ENCODE measurements around the gene FAM210A.

Gene FAM210A

GRCh38 chr18:13620818-13621445 lies 105.4 kb downstream of the FAM210A start:
- DNase-seq, result no peak

GRCh38 chr18:13620206-13620672 lies 106.1 kb downstream of the FAM210A start:
- DNase-seq, result no peak

GRCh38 chr18:13619505-13620205 lies 106.7 kb downstream of the FAM210A start:
- DNase-seq, result no peak

GRCh38 chr18:13618760-13619438 lies 107.5 kb downstream of the FAM210A start:
- no peak for DNase-seq

- DNase-seq, result no peak
Observed at GRCh38 chr18:13617826-13618515, 108.4 kb downstream of the FAM210A start.

GRCh38 chr18:13616525-13617035 lies 109.8 kb downstream of the FAM210A start:
- no peak for DNase-seq

GRCh38 chr18:13616041-13616440 lies 110.3 kb downstream of the FAM210A start:
- no peak for DNase-seq

GRCh38 chr18:13615432-13615861 lies 110.9 kb downstream of the FAM210A start:
- DNase-seq, result no peak

GRCh38 chr18:13614641-13615288 lies 111.6 kb downstream of the FAM210A start:
- no peak for DNase-seq

- no peak for DNase-seq
Observed at GRCh38 chr18:13613591-13614501, 112.5 kb downstream of the FAM210A start.
